GM12801 (cell line): ENCODE data around the gene ZNF569.

Experiments used
- CTCF ChIP-seq: IDR thresholded peaks from one replicate; pipeline ENCODE4 v1.5.1; 2011; ENCODE audit warnings: control low read depth; ENCODE audit not compliant: insufficient read length; ENCODE audit errors: extremely low read depth

The ZNF569 gene

DNA sequence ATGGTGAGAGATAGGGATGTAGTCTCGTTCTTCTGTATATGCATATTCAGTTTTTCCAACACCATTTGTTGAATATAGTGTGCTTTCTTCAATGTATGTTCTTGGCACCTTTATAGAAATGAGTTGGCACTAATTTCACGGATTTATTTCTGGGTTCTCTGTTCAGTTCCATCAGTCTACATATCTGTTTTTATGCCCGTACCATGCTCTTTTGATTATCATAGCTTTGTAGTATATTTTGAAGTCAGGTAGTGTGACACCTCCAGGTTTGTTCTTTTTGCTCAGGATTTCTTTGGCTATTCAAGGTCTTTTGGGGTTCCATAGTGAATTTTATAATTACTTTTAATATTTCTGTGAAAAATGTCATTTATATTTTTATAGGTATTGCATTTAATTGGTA is 25.0 kb upstream of the ZNF569 start:
- TF ChIP-seq CTCF, result no peak

GRCh38 chr19:37484406-37485168 is 17.3 kb upstream of the ZNF569 start:
- no peak for TF ChIP-seq CTCF

DNA sequence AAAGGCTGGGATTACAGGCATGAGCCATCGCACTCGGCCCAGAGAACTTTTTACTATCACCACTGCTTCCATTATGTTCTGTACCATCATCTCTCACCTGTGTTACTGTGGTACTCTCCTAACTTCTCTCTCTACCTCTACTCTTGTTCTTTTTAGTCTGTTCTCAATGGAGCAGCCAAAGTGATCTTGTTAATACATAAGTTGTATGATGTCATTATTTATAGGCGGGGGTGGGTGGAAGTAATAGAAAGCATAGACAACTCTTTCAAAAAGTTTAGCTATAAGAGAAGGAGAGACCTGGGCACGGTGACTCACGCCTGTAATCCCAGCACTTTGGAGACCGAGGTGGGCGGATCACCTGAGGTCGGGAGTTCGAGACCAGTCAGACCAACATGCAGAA is 4.9 kb upstream of the ZNF569 start:
- TF ChIP-seq CTCF, result no peak

GRCh38 chr19:37470216-37470615 is 3.0 kb upstream of the ZNF569 start:
- no peak for TF ChIP-seq CTCF

DNA sequence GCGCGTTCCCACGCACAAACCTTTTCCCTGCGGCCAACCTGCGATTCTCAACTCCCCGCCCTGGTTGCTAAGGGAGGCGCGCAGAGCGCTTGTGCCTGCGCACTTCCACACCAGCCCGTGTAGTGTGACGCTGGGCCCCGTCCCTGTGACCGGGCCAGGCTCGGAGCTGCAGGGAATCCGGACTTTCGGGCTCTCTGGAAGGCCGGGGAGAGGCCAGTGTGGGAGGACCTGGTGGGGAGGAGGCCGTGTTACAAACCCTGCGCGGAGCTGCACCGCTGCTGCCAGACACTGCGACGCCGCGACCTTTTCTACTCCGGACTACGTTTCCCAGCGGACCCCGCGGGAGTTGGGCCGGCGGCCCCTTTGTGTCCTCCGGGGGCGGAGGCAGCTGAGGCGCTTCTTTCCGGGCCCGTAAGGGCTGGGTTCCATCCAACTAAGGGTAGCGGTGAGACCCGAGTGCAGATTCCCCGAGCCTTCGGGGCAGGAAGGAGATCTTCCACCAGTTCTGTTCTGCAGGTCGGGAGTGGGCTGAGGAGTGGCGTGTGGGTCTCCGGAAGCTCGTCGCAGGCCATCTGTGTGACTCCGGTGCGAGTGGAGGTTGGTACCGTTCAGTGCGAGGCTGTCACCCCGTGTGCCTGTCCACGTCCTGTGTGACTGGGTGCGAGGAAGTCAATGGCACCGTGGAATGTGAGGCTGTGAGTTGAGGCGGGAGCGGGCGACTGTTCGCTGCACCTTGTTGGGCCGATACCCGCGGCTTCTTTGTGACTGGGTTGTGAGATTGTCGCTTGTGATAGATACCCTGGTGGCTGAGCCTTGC is 1.9 kb upstream of the ZNF569 start, which contains the start of gene ZNF570:
Gene ZNF570, plus strand, starts transcription at position 396 of the 817 bp plus-strand sequence. CDS start 999 bp downstream, outside the sequence.
- TF ChIP-seq CTCF, result no peak

- no peak for TF ChIP-seq CTCF
Observed at GRCh38 chr19:37467608-37468090, 405 bp upstream of the ZNF569 start.

DNA sequence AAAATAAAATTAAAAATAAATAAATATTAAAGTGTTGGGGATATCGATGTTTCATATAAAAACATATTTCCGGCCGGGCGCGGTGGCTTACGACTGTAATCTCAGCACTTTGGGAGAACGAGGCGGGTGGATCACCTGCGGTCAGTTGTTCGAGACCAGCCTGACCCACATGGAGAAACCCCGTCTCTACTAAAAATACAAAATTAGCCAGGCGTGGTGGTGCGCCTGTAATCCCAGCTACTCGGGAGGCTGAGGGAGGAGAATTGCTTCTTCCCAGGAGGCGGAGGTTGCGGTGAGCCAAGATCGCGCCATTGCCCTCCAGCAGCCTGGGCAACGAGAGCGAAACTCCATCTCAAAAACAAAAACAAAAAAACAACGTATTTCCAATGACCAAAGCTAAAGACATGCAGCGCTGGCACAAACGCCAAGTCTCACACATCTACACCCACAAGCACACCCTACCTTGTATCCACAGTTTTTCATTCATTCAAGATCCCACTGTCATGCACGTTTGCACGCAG is 907 bp downstream of the ZNF569 start:
- TF ChIP-seq CTCF, result no peak
